ENCODE results near the gene SORL1.

- TF ChIP-seq POLR2A (IDR thresholded peaks at IDR 0.05) (no peak), CTCF (IDR thresholded peaks at IDR 0.05) (no peak)
Measured at GRCh38 chr11:121458551-121458950, 6.4 kb downstream of the SORL1 start.

Data from testis (tissue), 2 donors.